Stimulated activated naive CD4-positive, alpha-beta T cell (primary cell): Measurements from ENCODE around the gene GATAD2B.

Experiments used
- DNase-seq, 6 experiments: peaks; one replicate each; lab custom pipeline; 2025; lab: John Stamatoyannopoulos, UW

The GATAD2B gene

DNA sequence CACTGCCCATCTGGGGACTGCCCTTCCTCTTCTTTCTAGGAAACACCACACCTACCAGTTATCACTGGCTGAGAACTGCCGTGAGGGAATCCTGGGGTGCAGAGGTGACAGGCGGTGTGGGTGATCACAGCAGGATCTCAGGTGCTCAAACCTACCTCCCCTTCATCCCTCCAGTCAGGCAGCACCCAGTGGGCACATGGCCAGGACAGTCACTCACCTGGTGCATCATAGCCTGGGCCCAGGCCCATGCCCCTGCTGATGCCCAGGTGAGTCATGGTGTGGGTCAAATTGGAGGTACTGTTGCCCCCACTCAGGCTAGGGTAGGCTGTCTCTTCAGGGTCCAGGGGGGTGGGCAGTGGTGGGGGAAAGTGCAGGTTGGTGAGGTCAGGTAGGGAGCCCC is 29.0 kb upstream of the GATAD2B start:
- no peak for DNase-seq

DNA sequence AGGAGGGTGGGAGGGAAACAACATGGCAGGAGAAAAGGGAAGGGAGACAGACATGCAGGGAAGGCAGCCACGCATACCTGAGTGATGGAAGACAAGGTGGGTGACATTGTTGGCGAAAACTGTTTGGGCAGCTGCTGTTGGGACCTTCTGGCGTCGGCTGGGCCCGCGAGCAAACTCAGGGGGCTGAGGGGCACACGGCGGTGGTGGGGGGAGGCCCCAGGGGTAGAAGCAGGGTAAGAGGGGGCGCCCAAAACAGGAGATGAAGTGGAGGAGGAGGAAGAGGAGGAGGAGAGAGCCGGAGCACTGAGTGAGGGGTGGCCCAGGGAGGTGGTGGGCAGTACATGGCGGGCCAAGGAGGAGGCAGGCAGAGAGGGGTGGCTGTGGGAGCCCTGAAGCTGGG is 28.4 kb upstream of the GATAD2B start:
- DNase-seq: no peak

- peak; percentile 34 to 72 (median 62) for DNase-seq
Measured at GRCh38 chr1:153946622-153947241, 24.0 kb upstream of the GATAD2B start, which contains the start of gene DENND4B. Gene DENND4B, minus strand, starts transcription at chr1:153946718. Its CDS starts 2,344 bp downstream, at chr1:153944374.

DNA sequence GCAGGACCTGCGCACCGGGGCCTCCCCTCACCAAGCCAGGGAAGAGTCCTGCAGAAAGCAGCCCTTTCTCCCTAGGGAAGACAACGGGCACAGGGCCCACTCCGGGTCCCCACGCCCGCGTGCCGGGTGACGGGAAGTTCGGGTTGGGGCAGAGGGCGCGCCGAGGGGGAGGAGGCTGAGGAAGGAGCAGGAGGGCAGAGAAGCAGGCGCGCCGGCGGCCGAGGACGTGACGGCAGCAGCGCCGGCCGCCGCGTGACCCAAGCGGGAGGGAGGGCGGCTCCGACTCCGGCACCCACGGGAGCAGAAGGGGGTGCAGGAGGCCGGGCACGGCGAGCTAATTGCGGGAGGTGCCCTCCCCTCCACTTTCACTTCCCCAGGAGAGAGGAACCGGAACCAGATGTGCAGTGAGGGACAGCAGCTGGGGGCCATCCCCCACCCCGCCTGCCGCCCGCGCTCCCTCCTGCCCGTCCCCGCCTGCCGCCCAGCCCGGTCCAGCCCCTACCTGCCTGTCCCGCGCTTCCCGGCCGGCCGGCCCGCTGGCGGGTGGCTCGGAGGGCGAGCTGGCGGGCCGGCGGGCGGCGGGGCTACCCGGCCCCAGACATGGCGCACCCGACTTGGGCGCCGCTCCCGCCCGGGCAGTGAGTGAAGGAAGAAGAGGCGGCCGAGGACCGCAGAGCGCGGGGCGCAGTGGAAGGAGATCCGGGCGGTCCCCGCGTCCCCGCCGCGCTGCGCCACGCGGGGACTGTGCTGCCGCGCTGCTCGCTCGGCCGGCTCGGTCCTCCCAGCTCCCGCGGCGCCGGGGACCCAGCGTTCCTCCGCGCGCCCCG is 23.2 kb upstream of the GATAD2B start:
- peak; percentile 50 to 80 (median 63) for DNase-seq

GRCh38 chr1:153945131-153945794 is 22.5 kb upstream of the GATAD2B start:
- peak; percentile 63 to 84 (median 78) for DNase-seq

DNA sequence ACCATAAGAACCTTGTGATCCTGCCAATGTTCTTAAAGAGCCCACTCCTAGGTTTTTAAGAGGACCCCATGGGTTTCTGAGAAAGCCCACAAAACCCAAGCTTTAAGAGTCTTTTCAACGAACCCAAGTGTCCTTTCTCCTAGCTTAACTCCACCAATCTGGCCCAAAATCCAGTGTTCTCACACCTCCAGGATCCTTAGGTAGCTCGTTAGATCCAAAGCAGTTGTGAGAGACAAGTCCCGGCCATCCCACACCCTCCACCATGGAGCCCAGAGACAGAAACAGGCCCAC is 22.0 kb upstream of the GATAD2B start:
- DNase-seq: no peak

DNA sequence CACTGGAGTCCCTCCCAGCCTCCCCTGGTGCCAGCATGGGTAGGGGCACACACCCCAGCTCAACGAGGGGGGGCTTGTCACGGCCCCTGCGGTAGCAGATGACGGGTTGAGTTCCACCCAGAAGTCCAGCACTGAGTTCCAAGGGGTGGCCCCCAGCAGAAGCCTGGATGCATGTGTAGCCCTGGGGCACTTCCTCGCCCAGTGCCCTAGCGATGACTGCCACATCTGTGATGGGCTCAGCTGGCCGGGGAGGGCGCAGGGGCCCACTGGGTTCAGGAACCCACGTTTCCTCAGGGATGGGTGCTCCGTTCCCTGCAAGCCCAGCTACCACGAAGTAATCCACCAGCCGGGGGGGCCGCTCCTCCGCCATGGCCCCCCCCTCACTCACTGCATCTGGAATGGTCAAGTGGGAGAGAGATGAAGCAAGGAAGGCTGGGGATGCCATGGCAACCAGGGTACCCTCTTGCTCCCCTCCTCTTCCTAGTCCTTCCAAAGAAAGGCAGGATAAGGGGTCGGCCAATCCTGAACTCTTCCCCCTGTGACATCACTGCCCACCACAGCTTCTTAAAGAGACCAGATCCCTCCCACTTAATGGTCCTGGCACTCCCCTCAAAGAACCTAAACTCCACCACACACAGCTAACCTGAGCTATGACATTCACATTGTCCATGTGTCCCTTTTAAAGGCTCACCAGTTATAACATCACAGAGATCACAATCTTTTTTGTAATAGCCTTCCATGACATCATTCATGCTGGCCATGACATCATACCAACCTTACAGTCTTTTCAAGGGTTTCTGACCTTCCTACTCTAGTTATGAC is 21.4 kb upstream of the GATAD2B start:
- no peak for DNase-seq

DNA sequence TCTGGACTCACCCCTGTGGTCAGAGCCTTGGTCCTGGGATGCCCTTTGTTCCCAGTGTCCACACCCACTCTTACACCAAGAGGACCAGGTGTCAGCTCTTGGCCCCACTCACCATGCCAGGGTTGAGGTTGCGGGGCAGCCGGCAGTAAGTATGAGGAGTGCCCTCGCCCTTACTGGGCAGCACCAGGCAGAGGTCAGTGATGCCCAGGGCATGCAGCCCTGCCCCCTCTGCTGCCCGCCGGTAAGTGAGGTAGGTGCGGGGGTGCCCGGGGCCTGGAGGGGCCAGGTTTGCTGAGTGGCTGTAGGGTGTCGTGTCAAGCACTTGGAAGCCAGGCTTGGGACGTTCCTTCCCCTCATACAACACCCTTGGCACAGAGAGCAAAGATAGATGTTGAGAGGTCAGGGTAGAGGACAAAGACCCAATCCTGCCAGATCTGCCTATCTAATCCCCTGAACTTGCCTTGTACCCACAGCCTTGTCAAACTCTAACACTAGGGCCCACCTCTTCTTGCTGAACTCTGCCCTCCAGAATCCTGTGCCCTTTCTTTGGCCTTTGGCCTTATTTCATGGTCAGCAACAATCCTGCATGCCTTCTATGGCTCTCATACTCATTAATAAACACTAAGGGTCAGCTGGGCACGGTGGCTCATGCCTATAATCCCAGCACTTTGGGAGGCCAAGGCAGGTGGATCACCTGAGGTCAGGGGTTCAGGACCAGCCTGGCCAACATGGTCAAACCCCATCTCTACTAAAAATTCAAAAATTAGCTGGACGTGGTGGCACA is 20.2 kb upstream of the GATAD2B start:
- DNase-seq: no peak

DNA sequence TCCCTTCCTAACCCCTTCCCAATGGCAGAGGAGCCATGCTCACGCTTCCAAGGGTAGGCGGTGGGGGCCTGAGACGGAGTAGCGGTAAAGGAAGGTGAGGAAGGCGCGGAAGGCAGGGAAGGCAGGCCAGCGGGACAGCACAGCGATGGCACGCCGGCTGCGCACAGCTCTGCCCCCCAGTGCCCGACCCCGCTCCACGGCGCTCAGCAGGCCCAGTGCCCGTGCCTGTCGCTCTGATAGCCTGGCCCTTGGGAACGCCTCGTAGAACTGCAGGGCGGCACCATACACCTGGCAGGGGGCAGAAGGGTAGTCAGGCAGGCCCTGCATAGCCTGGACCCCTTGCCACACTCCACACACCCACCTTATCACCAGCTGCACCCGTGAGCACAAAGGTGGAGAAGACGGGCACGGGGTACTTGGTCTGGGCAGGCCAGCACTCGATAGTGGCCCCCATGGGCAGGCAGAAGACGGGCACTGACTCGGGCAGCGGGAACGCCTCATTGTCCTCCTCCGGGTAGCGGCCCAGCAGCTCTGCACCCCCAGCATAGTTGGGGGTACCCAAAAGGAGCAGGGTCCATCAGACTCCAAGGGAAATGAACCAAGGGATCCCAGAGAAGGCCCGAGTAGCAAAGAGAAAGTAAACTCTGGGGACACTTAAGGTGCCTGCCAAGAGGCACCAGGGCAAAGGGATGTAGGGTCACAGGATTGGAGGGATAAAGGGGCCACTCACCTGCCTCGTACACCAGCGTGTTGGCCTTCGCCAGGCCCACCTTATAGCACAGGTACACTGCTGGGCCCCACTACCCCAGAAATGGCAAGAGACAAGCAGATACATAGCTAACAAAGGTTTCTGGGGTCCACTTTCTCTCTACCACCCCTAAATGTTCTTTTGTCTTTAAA is 19.3 kb upstream of the GATAD2B start:
- no peak for DNase-seq

DNA sequence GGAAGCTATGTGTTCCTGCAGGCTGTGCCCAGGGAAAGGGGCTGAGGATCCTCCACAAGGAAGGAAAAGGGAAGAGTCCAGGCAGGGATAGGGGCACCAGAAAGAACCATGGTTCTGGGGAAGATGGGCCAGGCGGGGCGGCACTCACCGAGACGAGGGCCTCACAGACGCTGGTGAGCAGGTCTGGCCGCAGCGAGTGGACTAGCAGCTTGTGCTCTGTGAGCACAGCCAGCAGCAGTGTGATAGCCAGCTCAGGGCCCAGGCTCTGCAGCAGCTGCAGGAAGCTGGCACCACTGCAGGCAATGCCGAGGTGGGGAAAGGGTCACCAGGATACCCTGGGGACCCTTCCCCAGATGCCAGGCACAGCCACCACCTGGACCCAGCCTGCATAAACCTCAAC is 18.0 kb upstream of the GATAD2B start:
- DNase-seq: no peak

GRCh38 chr1:153939476-153939875 is 16.7 kb upstream of the GATAD2B start:
- no peak for DNase-seq

GRCh38 chr1:153938996-153939395 is 16.2 kb upstream of the GATAD2B start:
- no peak for DNase-seq

GRCh38 chr1:153937331-153937730 is 14.6 kb upstream of the GATAD2B start:
- no peak for DNase-seq

DNA sequence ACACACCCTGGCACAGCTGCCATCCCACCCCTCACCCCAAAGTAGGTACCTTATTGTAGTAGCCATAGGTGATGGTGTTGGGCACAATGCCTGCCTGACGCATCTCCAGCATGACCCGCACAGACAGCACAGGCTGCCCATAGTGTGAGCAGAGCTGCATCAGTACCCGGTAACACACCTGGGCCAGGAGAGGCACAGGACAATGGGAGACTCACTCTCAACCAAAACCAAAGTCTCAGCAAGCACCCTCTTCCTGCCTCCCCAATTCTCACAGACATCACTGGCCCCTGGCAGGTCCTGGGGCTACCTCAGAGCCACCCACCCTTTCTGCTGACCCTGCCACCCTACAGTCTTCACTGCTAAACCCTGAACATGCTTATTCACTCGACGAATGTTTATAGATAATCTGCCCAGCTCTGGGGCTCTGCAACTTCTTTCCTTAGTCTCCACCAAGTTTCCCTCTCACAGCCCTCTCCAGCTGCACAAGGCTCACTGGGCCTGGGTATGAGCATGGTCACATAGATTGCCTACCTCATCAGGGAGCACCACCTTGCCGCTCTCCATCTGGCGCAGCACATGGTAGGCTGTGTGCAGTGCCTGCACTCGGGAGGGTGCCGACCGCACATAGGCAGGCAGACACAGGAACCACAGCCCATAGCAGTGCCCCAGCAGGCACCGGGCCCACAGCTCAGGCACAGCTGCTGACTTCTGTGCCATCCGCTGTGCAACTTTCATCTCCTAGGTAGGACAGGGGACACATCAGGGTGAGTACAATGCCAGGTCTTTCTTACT is 13.4 kb upstream of the GATAD2B start:
- no peak for DNase-seq

- no peak for DNase-seq
Measured at GRCh38 chr1:153934746-153935145, 12.0 kb upstream of the GATAD2B start.

- DNase-seq: no peak
Measured at GRCh38 chr1:153933955-153934354, 11.2 kb upstream of the GATAD2B start.

DNA sequence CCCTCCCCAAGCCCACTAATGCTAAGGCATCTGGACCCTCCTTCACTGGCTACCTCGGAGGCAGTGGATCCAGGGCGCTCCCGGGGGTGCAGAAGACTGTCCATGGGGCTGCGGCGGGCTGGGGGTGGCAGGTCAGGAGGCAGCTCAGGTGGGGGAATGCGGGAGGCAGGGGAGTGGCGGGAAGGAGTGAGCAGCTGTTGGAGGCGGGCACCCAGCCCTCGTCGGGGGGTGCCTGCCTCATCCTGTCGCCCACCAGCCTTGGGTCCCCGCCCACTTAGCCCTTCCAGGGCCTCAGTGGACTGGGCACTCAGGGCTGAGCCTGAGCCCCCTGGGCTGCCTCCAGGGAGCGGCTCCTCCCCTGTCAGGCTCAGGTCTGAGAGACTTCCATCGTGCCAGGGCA is 10.7 kb upstream of the GATAD2B start:
- DNase-seq: no peak

- no peak for DNase-seq
Measured at GRCh38 chr1:153932156-153933131, 9.7 kb upstream of the GATAD2B start.
